ENCODE results near the gene SLC7A5.

Gene SLC7A5

GRCh38 chr16:87836346-87836843 is 32.9 kb downstream of the SLC7A5 start:
- TF ChIP-seq, protein P1, sequence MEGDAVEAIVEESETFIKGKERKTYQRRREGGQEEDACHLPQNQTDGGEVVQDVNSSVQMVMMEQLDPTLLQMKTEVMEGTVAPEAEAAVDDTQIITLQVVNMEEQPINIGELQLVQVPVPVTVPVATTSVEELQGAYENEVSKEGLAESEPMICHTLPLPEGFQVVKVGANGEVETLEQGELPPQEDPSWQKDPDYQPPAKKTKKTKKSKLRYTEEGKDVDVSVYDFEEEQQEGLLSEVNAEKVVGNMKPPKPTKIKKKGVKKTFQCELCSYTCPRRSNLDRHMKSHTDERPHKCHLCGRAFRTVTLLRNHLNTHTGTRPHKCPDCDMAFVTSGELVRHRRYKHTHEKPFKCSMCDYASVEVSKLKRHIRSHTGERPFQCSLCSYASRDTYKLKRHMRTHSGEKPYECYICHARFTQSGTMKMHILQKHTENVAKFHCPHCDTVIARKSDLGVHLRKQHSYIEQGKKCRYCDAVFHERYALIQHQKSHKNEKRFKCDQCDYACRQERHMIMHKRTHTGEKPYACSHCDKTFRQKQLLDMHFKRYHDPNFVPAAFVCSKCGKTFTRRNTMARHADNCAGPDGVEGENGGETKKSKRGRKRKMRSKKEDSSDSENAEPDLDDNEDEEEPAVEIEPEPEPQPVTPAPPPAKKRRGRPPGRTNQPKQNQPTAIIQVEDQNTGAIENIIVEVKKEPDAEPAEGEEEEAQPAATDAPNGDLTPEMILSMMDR (IDR thresholded peaks at IDR 0.05; ENCODE audit: extremely low read depth, insufficient read depth, missing control alignments) = no peak
- DNase-seq (ENCODE audit: low spot score) = no peak
- in situ Hi-C loops (cut with MboI; ENCODE audit: low pct_unique_long_range_greater_than_20kb, low sequenced_read_pairs, unreplicated experiment) = no loop called here

DNA sequence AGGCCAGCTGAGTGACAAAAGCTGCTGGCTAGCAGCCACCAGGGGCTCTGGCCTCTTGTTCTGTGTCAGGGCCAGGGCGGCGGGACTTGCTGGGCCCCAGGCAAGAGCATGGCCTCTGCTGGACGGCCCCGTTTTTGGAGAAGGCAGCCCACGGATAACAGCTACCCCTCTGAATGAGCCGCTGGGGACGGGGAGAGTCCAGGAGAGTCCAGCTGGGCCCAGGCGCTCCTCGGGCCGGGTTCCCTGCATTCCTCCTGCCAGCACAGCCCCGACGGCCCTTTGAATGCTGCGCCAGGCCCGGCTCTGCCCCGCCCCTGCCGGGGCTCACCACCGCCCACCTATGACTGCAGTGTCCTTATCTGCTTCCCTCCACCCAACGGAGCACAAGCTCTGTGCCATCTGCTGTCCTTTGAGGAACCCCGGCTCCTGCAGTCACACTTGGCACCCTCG is 33.4 kb downstream of the SLC7A5 start:
- in situ Hi-C loops (cut with MboI; ENCODE audit: low pct_unique_long_range_greater_than_20kb, low sequenced_read_pairs, unreplicated experiment) = no loop called here
- DNase-seq (ENCODE audit: low spot score) = no peak
- TF ChIP-seq, protein P1 (IDR thresholded peaks at IDR 0.05; ENCODE audit: extremely low read depth, insufficient read depth, missing control alignments) = no peak

GRCh38 chr16:87834668-87835473 is 34.4 kb downstream of the SLC7A5 start:
- TF ChIP-seq, protein P1 (IDR thresholded peaks at IDR 0.05; ENCODE audit: extremely low read depth, insufficient read depth, missing control alignments) = no peak
- DNase-seq (ENCODE audit: low spot score) = no peak
- in situ Hi-C loops (cut with MboI; ENCODE audit: low pct_unique_long_range_greater_than_20kb, low sequenced_read_pairs, unreplicated experiment) = no loop called here

GRCh38 chr16:87834005-87834667 is 35.2 kb downstream of the SLC7A5 start:
- DNase-seq (ENCODE audit: low spot score) = no peak
- TF ChIP-seq, protein P1 (IDR thresholded peaks at IDR 0.05; ENCODE audit: extremely low read depth, insufficient read depth, missing control alignments) = no peak

DNA sequence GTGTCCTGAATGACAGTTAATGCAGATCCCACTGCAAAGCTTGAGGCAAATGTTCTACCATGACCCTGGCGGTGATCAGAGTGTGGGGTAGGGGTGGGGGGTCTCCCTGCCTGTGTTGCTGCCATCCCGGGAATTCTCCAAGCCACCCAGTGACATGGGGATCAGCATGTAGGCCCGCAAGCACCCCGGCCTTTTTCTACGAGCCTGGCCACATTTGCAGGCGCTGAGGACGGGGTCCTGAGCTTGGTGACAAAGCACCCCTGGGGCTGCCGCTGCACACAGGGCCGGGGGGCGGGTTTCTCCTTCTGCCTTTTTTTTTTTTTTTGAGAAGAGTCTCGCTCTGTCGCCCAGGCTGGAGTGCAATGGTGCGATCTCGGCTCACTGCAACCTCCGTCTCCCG is 35.8 kb downstream of the SLC7A5 start:
- in situ Hi-C loops (cut with MboI; ENCODE audit: low pct_unique_long_range_greater_than_20kb, low sequenced_read_pairs, unreplicated experiment) = no loop called here
- TF ChIP-seq, protein P1 (IDR thresholded peaks at IDR 0.05; ENCODE audit: extremely low read depth, insufficient read depth, missing control alignments) = no peak
- no peak for DNase-seq (ENCODE audit: low spot score)

More at GRCh38 chr16:87834005-87834667, 35.2 kb downstream of the SLC7A5 start:
- in situ Hi-C loops (cut with MboI; ENCODE audit: low pct_unique_long_range_greater_than_20kb, low sequenced_read_pairs, unreplicated experiment) = no loop called here

DNA sequence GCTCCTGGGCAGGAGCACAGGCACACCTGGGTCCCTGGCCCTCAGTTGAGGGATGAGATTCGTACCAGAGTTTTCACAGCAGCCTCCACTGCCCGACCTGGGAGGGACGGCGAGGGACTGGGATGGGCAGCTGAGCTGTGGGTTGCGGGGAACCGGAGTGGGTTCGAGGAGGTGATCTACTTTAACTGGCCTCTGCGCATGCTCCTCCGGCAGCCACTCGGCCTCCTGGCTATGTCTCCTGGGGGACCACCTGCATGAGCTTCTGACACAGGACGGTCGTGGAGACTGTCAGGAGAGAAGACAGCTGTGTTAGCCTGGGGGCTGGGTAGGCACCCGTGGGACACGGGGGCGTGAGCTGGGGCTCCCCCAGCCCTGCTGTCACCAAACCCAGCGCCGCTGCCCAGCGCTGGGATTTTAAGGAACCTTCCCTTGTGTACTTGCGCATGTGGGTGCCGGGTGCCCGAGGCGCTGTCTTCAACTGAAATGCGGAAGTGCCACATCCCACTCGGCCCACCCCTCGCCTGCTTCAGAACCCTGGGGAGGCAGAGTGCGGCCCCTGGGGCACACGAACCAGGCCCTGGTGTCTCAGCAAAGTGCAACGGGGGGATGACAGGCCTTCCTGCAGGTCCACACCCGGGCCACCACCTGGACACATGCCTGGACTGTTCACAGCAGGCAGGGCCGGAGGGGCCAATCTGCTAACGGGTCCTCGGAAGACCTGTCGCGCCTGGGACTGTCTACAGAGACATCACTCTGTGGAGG is 36.4 kb downstream of the SLC7A5 start:
- in situ Hi-C loops (cut with MboI; ENCODE audit: low pct_unique_long_range_greater_than_20kb, low sequenced_read_pairs, unreplicated experiment) = no loop called here
- DNase-seq (ENCODE audit: low spot score) = peak; percentile 41
- TF ChIP-seq, protein P1 (IDR thresholded peaks at IDR 0.05; ENCODE audit: extremely low read depth, insufficient read depth, missing control alignments) = no peak
